Endodermal cell (in vitro differentiated cells): Measurements from ENCODE around the gene OR6S1. TPM values are rescaled to one million over a fixed set of nuclear protein-coding genes. Genes with fewer than 3 reads are reported as not detected.

Experiments used
- DNase-seq: peaks from one replicate; pipeline ENCODE4 v3.0.0-alpha.2; 2017
- H3K27ac ChIP-seq: 2 replicates; pipeline ENCODE4 v1.5.1; 2013; ENCODE audit warnings: mild to moderate bottlenecking, low read depth, low read length, moderate library complexity
- H3K27me3 ChIP-seq: 2 replicates; pipeline ENCODE4 v1.6.1; 2013; ENCODE audit warnings: mild to moderate bottlenecking, low read length, moderate library complexity; ENCODE audit not compliant: insufficient read depth, control insufficient read depth, poor library complexity, severe bottlenecking
- H3K36me3 ChIP-seq: 2 replicates; pipeline ENCODE4 v1.7.0; 2013; ENCODE audit warnings: mild to moderate bottlenecking, low read length, moderate library complexity; ENCODE audit not compliant: control insufficient read depth, insufficient read depth
- H3K4me1 ChIP-seq: one replicate; pipeline ENCODE4 v1.7.0; 2013; ENCODE audit warnings: low read length; ENCODE audit not compliant: control insufficient read depth, insufficient read depth
- H3K4me3 ChIP-seq: 2 replicates; pipeline ENCODE4 v1.5.1; 2013; ENCODE audit warnings: mild to moderate bottlenecking, low read length, moderate library complexity
- H3K9ac ChIP-seq: 2 replicates; pipeline ENCODE4 v1.6.1; 2013; ENCODE audit warnings: mild to moderate bottlenecking, low read length, moderate library complexity; ENCODE audit not compliant: poor library complexity, severe bottlenecking; ENCODE audit errors: extremely low read depth
- H3K9me3 ChIP-seq: 2 replicates; pipeline ENCODE4 v1.6.1; 2013; ENCODE audit warnings: mild to moderate bottlenecking, low read length, moderate library complexity; ENCODE audit not compliant: control insufficient read depth
- H3K27ac Mint-ChIP-seq: 2 replicates; pipeline ENCODE4 v1.8.0; 2020; ENCODE audit warnings: mixed read lengths
- H3K27me3 Mint-ChIP-seq: 2 replicates; pipeline ENCODE4 v1.8.0; 2021; ENCODE audit warnings: mild to moderate bottlenecking, mixed read lengths; ENCODE audit not compliant: insufficient read depth
- H3K36me3 Mint-ChIP-seq: 2 replicates; pipeline ENCODE4 v1.8.0; 2020; ENCODE audit warnings: low read depth, mixed read lengths
- H3K4me1 Mint-ChIP-seq: 2 replicates; pipeline ENCODE4 v1.8.0; 2020; ENCODE audit warnings: mixed read lengths
- H3K4me3 Mint-ChIP-seq: 2 replicates; pipeline ENCODE4 v1.8.0; 2020; ENCODE audit warnings: mild to moderate bottlenecking, moderate library complexity, mixed read lengths
- H3K9me3 Mint-ChIP-seq: 2 replicates; pipeline ENCODE4 v1.8.0; 2020; ENCODE audit warnings: mild to moderate bottlenecking, mixed read lengths
- WGBS, 2 experiments: methylation state at CpG; one replicate each; pipeline versions ENCODE4 v1.1.5 to v1.1.7; 2013; ENCODE audit warnings: missing lambda C conversion rate in 2 of 2, mixed read lengths in 1 of 2; ENCODE audit not compliant: insufficient coverage in 1 of 2, insufficient read length in 1 of 2; 5-methylcytosine and 5-hydroxymethylcytosine counted together
- total RNA-seq, 2 donors: library from RNA; stranded (reverse); fragmentation: NEBNext Ultra II Directional in 1 of 2; extraction: Animal tissue kit (Norgen Biotek cat#: 25700) in 1 of 2; gene quantifications; 2 replicates in 1 of 2; 3 replicates in 1 of 2; pipeline ENCODE4 v1.2.1, GENCODE V29; 2021
- TF ChIP-seq, protein P1 (sequence below): fragments of 200-600 bp; sonication (generic); conservative IDR thresholded peaks from 2 replicates; pipeline ENCODE4 v1.5.0; 2021; ENCODE audit warnings: antibody characterized with exemption, mild to moderate bottlenecking

Gene OR6S1
- total RNA-seq, 2 donors from 2014 or later = not detected

DNA sequence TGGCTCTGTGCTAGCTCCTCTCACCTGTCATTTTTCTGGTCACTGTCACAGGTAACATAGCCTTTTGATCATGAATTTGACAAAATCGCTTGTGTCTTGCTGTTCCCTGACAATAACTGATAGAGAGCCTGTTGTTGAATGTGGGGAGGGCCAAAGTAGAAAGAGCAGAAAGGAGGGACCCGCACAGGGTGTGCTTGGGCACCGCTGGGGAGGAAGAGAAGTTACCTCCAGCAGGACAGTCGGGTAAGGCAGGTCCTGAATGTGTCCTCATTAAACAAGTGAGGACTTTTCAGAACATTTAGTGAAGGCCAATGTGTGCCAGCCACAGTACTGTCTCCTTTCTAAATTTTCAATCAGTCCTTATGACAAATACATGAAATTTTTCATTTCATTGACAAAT lies 50.3 kb downstream of the OR6S1 start, which contains the start of gene RNASE12:
Gene RNASE12 (minus strand): TSS at position 142 of the 400 bp plus-strand sequence. CDS start 653 bp downstream, outside the sequence.
- Mint-ChIP-seq H3K27ac (no peak within 1 kb of the TSS), H3K27me3 (no peaks in the 10 kb centered on the region), H3K4me1 (peaks cover 9% of the 10 kb centered on the region), H3K4me3 (no peak within 1 kb of the TSS), H3K9me3 (no peaks in the 10 kb centered on the region), H3K36me3 (no peaks in the 10 kb centered on the region)
- Histone ChIP-seq H3K4me3 (no peak within 1 kb of the TSS), H3K27ac (no peak within 1 kb of the TSS), H3K4me1 (no peaks in the 10 kb centered on the region), H3K9me3 (no peaks in the 10 kb centered on the region), H3K36me3 (no peaks in the 10 kb centered on the region), H3K9ac (no peak within 1 kb of the TSS), H3K27me3 (no peaks in the 10 kb centered on the region)
- 88 to 90% methylated on average over 4 of the region's 4 CpGs for WGBS, 2 experiments
- TF ChIP-seq, protein P1, sequence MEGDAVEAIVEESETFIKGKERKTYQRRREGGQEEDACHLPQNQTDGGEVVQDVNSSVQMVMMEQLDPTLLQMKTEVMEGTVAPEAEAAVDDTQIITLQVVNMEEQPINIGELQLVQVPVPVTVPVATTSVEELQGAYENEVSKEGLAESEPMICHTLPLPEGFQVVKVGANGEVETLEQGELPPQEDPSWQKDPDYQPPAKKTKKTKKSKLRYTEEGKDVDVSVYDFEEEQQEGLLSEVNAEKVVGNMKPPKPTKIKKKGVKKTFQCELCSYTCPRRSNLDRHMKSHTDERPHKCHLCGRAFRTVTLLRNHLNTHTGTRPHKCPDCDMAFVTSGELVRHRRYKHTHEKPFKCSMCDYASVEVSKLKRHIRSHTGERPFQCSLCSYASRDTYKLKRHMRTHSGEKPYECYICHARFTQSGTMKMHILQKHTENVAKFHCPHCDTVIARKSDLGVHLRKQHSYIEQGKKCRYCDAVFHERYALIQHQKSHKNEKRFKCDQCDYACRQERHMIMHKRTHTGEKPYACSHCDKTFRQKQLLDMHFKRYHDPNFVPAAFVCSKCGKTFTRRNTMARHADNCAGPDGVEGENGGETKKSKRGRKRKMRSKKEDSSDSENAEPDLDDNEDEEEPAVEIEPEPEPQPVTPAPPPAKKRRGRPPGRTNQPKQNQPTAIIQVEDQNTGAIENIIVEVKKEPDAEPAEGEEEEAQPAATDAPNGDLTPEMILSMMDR = no peak
- DNase-seq = peak; percentile 17

Other genes with a start within 250 kb of the OR6S1 start
- gene TEP1, start 228.2 kb downstream of the OR6S1 start, total RNA-seq = 10 to 100 TPM; 33.8 to 34.0 TPM
- under 1 TPM in 1 of 2 donors, not detected in 1; 0.09 TPM for gene KLHL33, start 205.5 kb downstream of the OR6S1 start, total RNA-seq
- gene OSGEP, start 186.9 kb downstream of the OR6S1 start, total RNA-seq = 10 to 100 TPM; 44.3 to 50.7 TPM
- 100 to 1,000 TPM; 228 to 249 TPM for gene APEX1, start 186.5 kb downstream of the OR6S1 start, total RNA-seq
- gene PIP4P1, start 180.3 kb downstream of the OR6S1 start, total RNA-seq = 10 to 100 TPM; 32.1 to 38.1 TPM
- gene PNP, start 172.3 kb downstream of the OR6S1 start, total RNA-seq = 10 to 100 TPM; 52.8 to 59.8 TPM
- gene RNASE10, start 136.2 kb downstream of the OR6S1 start, total RNA-seq = 1 to 10 TPM in 1 of 2 donors, under 1 TPM in 1; 0.60 to 1.1 TPM
- gene RNASE9, start 80.6 kb downstream of the OR6S1 start, total RNA-seq = not detected
- gene RNASE11, start 53.7 kb downstream of the OR6S1 start, total RNA-seq = not detected
- gene RNASE12, start 50.3 kb downstream of the OR6S1 start, total RNA-seq = not detected
- gene RNASE4, start 42.9 kb upstream of the OR6S1 start, total RNA-seq = 1 to 10 TPM in 1 of 2 donors, under 1 TPM in 1; 0.73 to 1.6 TPM
- 1 to 10 TPM; 2.6 to 3.4 TPM for gene ANG, start 47.1 kb upstream of the OR6S1 start, total RNA-seq
- not detected for gene EDDM3A, start 104.2 kb upstream of the OR6S1 start, total RNA-seq
- not detected for gene EDDM3B, start 126.7 kb upstream of the OR6S1 start, total RNA-seq
- not detected for gene RNASE6, start 139.6 kb upstream of the OR6S1 start, total RNA-seq
- gene RNASE1, start 161.2 kb upstream of the OR6S1 start, total RNA-seq = 10 to 100 TPM in 1 of 2 donors, 1 to 10 TPM in 1; 9.9 to 10.7 TPM
- gene RNASE3, start 249.7 kb upstream of the OR6S1 start, total RNA-seq = not detected